Measurements from ENCODE around the gene ABCG4. TPM values are rescaled to one million over a fixed set of nuclear protein-coding genes. Genes with fewer than 3 reads are reported as not detected.
"Not testable (repeated sequence)": the region's sequence is repeated elsewhere in the genome, so short reads cannot be mapped to it uniquely, and the experiment has no call there.

ABCG4 gene
- total RNA-seq, 1 donor from 2014 or later, result under 0.01 TPM

DNA sequence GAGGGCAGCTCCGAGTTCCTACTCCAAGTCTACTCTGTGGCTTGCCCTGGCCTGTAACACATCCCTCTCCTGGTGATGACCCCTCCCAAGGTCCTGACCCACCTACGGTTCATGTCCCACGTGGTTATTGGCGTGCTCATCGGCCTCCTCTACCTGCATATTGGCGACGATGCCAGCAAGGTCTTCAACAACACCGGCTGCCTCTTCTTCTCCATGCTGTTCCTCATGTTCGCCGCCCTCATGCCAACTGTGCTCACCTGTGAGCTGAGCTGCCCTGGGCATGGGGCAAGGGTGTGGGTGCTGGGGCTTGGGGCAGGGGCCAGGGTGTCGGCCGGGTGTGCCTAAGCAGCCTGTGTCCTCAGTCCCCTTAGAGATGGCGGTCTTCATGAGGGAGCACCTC lies 9.6 kb downstream of the ABCG4 start:
- no peaks in the 10 kb centered on the region for H3K36me3 ChIP-seq (ENCODE audit: control insufficient read depth, insufficient read depth, low read length)
- TF ChIP-seq, protein P1, sequence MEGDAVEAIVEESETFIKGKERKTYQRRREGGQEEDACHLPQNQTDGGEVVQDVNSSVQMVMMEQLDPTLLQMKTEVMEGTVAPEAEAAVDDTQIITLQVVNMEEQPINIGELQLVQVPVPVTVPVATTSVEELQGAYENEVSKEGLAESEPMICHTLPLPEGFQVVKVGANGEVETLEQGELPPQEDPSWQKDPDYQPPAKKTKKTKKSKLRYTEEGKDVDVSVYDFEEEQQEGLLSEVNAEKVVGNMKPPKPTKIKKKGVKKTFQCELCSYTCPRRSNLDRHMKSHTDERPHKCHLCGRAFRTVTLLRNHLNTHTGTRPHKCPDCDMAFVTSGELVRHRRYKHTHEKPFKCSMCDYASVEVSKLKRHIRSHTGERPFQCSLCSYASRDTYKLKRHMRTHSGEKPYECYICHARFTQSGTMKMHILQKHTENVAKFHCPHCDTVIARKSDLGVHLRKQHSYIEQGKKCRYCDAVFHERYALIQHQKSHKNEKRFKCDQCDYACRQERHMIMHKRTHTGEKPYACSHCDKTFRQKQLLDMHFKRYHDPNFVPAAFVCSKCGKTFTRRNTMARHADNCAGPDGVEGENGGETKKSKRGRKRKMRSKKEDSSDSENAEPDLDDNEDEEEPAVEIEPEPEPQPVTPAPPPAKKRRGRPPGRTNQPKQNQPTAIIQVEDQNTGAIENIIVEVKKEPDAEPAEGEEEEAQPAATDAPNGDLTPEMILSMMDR (IDR thresholded peaks at IDR 0.05; ENCODE audit: insufficient read depth, low read length, severe bottlenecking), result no peak
- no peak for FAIRE-seq
- DNase-seq (ENCODE audit: low read depth), result no peak
- no peaks in the 10 kb centered on the region for H3K27me3 ChIP-seq (ENCODE audit: control insufficient read depth, insufficient read depth, low read length)
- no peak overlapping the region for H3K4me3 ChIP-seq (ENCODE audit: low read depth, low read length)

- H3K36me3 ChIP-seq (ENCODE audit: control insufficient read depth, insufficient read depth, low read length), result no peaks in the 10 kb centered on the region
- FAIRE-seq (no peak), DNase-seq (ENCODE audit: low read depth) (no peak)
- no peaks in the 10 kb centered on the region for H3K27me3 ChIP-seq (ENCODE audit: control insufficient read depth, insufficient read depth, low read length)
- TF ChIP-seq, protein P1 (IDR thresholded peaks at IDR 0.05; ENCODE audit: insufficient read depth, low read length, severe bottlenecking), result no peak
- H3K4me3 ChIP-seq (ENCODE audit: low read depth, low read length), result no peak overlapping the region
Measured at GRCh38 chr11:119160151-119160550, 11.3 kb downstream of the ABCG4 start.

- TF ChIP-seq, protein P1 (IDR thresholded peaks at IDR 0.05; ENCODE audit: insufficient read depth, low read length, severe bottlenecking), result no peak
- DNase-seq (ENCODE audit: low read depth), result no peak
- no peak overlapping the region for H3K4me3 ChIP-seq (ENCODE audit: low read depth, low read length)
Measured at GRCh38 chr11:119161871-119162270, 13.0 kb downstream of the ABCG4 start.

DNA sequence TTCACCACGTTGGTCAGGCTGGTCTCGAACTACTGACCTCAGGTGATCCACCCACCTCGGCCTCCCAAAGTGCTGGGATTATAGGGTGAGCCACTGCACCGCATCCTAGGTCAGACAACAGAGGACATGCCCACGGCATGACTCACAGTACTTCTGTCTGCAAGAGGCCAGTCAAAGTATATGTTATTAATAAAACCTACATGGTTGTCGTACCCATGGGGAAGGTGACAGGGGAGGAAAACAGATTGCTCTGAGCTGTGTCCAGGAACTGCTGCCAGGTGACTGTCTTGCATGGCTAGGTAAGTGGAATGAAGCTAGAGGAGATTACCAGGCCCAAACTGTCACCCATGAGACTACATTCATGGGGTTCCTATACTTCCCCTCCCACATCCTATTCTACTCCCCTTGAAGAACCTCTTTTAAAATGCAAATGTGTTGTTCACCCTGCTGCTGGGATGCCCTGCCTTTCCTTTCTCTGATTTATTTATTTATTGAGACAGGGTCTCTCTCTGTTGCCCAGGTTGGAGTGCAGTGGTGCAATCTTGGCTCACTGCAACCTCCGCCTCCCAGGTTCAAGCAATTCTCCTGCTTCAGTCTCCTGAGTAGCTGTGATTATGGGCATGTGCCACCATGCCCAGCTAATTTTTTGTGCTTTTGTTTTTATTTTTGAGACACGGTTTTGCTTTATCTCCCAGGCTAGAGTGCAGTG lies 17.7 kb downstream of the ABCG4 start:
- no peak for FAIRE-seq
- no peak overlapping the region for H3K4me3 ChIP-seq (ENCODE audit: low read depth, low read length)

More at GRCh38 chr11:119161871-119162270, 13.0 kb downstream of the ABCG4 start:
- Histone ChIP-seq H3K36me3 (ENCODE audit: control insufficient read depth, insufficient read depth, low read length) (no peaks in the 10 kb centered on the region), H3K27me3 (ENCODE audit: control insufficient read depth, insufficient read depth, low read length) (no peaks in the 10 kb centered on the region)
- FAIRE-seq, result peak; percentile 7

DNA sequence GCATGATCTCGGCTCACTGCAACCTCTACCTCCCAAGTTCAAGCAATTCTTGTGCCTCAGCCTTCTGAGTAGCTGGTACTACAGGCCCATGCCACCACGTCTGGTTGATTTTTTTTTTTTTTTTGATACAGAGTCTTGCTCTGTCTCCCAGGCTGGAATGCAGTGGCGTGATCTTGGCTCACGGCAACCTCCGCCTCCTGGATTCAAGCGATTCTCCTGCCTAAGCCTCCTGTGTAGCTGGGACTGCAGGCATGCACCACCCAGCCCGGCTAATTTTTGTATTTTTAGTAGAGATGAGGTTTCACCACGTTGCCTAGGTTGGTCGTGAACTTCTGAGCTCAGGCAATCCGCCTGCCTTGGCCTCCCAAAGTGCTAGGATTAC lies 18.2 kb downstream of the ABCG4 start:
- not testable (repeated sequence) for DNase-seq (ENCODE audit: low read depth); H3K4me3 ChIP-seq (ENCODE audit: low read depth, low read length); FAIRE-seq; H3K27me3 ChIP-seq (ENCODE audit: control insufficient read depth, insufficient read depth, low read length); H3K36me3 ChIP-seq (ENCODE audit: control insufficient read depth, insufficient read depth, low read length)

More for the DNA sequence above, 17.7 kb downstream of the ABCG4 start:
- no peaks in the 10 kb centered on the region for H3K27me3 ChIP-seq (ENCODE audit: control insufficient read depth, insufficient read depth, low read length)
- H3K36me3 ChIP-seq (ENCODE audit: control insufficient read depth, insufficient read depth, low read length), result no peaks in the 10 kb centered on the region
- TF ChIP-seq, protein P1 (IDR thresholded peaks at IDR 0.05; ENCODE audit: insufficient read depth, low read length, severe bottlenecking), result no peak
- DNase-seq (ENCODE audit: low read depth), result peak; percentile 83

DNA sequence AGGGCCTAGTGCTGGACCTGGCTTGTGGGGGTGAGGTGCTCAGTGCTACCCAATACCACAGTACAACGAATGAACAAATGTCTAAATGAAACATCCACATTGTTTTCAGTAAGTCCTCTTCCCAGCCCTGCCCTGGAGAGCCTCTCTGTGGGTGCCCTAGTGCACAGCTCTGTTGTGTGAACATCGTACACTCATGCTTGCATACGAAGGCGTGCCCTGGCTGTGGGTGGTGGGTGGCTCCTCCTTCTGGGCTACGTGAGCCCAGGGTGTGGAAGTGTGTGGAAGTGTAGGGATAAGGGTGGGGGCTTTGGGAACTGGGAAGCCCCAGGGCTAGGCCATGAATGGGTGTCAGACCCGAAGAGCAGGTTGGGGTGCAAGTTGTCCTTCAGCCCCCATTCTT lies 19.1 kb downstream of the ABCG4 start:
- H3K36me3 ChIP-seq (ENCODE audit: control insufficient read depth, insufficient read depth, low read length), result no peaks in the 10 kb centered on the region
- DNase-seq (ENCODE audit: low read depth) (peak; percentile 85), FAIRE-seq (no peak)
- TF ChIP-seq, protein P1 (IDR thresholded peaks at IDR 0.05; ENCODE audit: insufficient read depth, low read length, severe bottlenecking), result peak; percentile 23
- H3K4me3 ChIP-seq (ENCODE audit: low read depth, low read length), result peak overlapping the region; percentile 78
- H3K27me3 ChIP-seq (ENCODE audit: control insufficient read depth, insufficient read depth, low read length), result no peaks in the 10 kb centered on the region
